ENCODE measurements around the gene FRMD7.
"Not testable (repeated sequence)": the region's sequence is repeated elsewhere in the genome, so short reads cannot be mapped to it uniquely, and the experiment has no call there.

FRMD7 gene

GRCh38 chrX:132127743-132128142 lies at the start of gene FRMD7:
Gene FRMD7 (minus strand): TSS chrX:132128020. CDS start chrX:132127844, 176 bp downstream.
- DNase-seq: no peak

GRCh38 chrX:132173647-132174046 lies 45.8 kb upstream of the FRMD7 start:
- DNase-seq: no peak

- DNase-seq: no peak
These were observed 44.1 kb upstream of the FRMD7 start for GRCh38 chrX:132171881-132172280.

- no peak for DNase-seq
These were observed 43.7 kb upstream of the FRMD7 start for GRCh38 chrX:132171478-132171877.

GRCh38 chrX:132169554-132169953 lies 41.7 kb upstream of the FRMD7 start:
- DNase-seq: no peak

- DNase-seq: no peak
These were observed 37.8 kb upstream of the FRMD7 start for GRCh38 chrX:132165651-132166050.

- DNase-seq: no peak
These were observed 37.2 kb upstream of the FRMD7 start for GRCh38 chrX:132165005-132165404.

- not testable (repeated sequence) for DNase-seq
These were observed 35.3 kb upstream of the FRMD7 start for GRCh38 chrX:132163094-132163493.

- no peak for DNase-seq
These were observed 25.3 kb upstream of the FRMD7 start for GRCh38 chrX:132153166-132153565.

- DNase-seq: no peak
These were observed 18.6 kb upstream of the FRMD7 start for GRCh38 chrX:132146456-132146855.

GRCh38 chrX:132144061-132144460 lies 16.2 kb upstream of the FRMD7 start:
- no peak for DNase-seq

GRCh38 chrX:132125906-132126305 lies 1.9 kb downstream of the FRMD7 start:
- DNase-seq: no peak

GRCh38 chrX:132120913-132121312 lies 6.9 kb downstream of the FRMD7 start:
- no peak for DNase-seq

- no peak for DNase-seq
These were observed 7.9 kb downstream of the FRMD7 start for GRCh38 chrX:132119821-132120515.

- DNase-seq: no peak
These were observed 8.5 kb downstream of the FRMD7 start for GRCh38 chrX:132119283-132119682.

GRCh38 chrX:132118358-132118757 lies 9.5 kb downstream of the FRMD7 start:
- DNase-seq: no peak

- no peak for DNase-seq
These were observed 12.0 kb downstream of the FRMD7 start for GRCh38 chrX:132115792-132116191.

GRCh38 chrX:132114607-132115006 lies 13.2 kb downstream of the FRMD7 start:
- DNase-seq: no peak

- no peak for DNase-seq
These were observed 20.5 kb downstream of the FRMD7 start for GRCh38 chrX:132107291-132107690.

- no peak for DNase-seq
These were observed 26.0 kb downstream of the FRMD7 start for GRCh38 chrX:132101799-132102198.

GRCh38 chrX:132101206-132101605 lies 26.6 kb downstream of the FRMD7 start:
- DNase-seq: no peak

GRCh38 chrX:132098704-132099103 lies 29.1 kb downstream of the FRMD7 start:
- not testable (repeated sequence) for DNase-seq

GRCh38 chrX:132094164-132094563 lies 33.7 kb downstream of the FRMD7 start:
- DNase-seq: no peak

GRCh38 chrX:132093239-132093860 lies 34.5 kb downstream of the FRMD7 start:
- no peak for DNase-seq

Measured in SIG-M5 (cell line).